Neuron (in vitro differentiated cells): ENCODE measurements around the gene NFE2L1.
A peak's percentile ranks its signal among the peaks of the same experiment; 100 is the strongest.
"Not testable (repeated sequence)": the region's sequence is repeated elsewhere in the genome, so short reads cannot be mapped to it uniquely, and the experiment has no call there.

Source experiments
- H2AFZ ChIP-seq: one replicate; pipeline ENCODE4 v1.6.1; 2013; ENCODE audit warnings: low read depth, mild to moderate bottlenecking, inconsistent platforms, low read length, moderate library complexity
- H3K27me3 ChIP-seq: one replicate; pipeline ENCODE4 v1.6.1; 2013; ENCODE audit warnings: low read length; ENCODE audit not compliant: insufficient read depth
- H3K36me3 ChIP-seq: one replicate; pipeline ENCODE4 v1.6.1; 2013; ENCODE audit warnings: low read length; ENCODE audit not compliant: insufficient read depth
- H3K4me1 ChIP-seq: one replicate; pipeline ENCODE4 v1.6.1; 2013; ENCODE audit warnings: low read length; ENCODE audit not compliant: insufficient read depth
- H3K4me3 ChIP-seq: 2 replicates; pipeline ENCODE4 v1.5.1; 2013; ENCODE audit warnings: mild to moderate bottlenecking, low read length, moderate library complexity
- H3K9me3 ChIP-seq: one replicate; pipeline ENCODE4 v1.6.1; 2013; ENCODE audit warnings: low read length

Gene NFE2L1

GRCh38 chr17:48012151-48012520 is 36.0 kb upstream of the NFE2L1 start:
- Histone ChIP-seq H3K36me3 (no peaks in the 10 kb centered on the region), H3K9me3 (no peaks in the 10 kb centered on the region), H3K4me3 (peak overlapping the region; percentile 48), H2AFZ (no peak overlapping the region), H3K4me1 (peaks cover 56% of the 10 kb centered on the region), H3K27me3 (no peaks in the 10 kb centered on the region)

- H3K36me3 ChIP-seq, result no peaks in the 10 kb centered on the region
- H3K9me3 ChIP-seq, result no peaks in the 10 kb centered on the region
- H2AFZ ChIP-seq, result no peak overlapping the region
- no peaks in the 10 kb centered on the region for H3K27me3 ChIP-seq
- H3K4me1 ChIP-seq, result peaks cover 52% of the 10 kb centered on the region
- H3K4me3 ChIP-seq, result peak overlapping the region; percentile 48
Observed at GRCh38 chr17:48012654-48013053, 35.5 kb upstream of the NFE2L1 start.

GRCh38 chr17:48013876-48014594 is 34.1 kb upstream of the NFE2L1 start:
- H3K4me3 ChIP-seq, result peak overlapping the region; percentile 48
- no peaks in the 10 kb centered on the region for H3K9me3 ChIP-seq
- no peak overlapping the region for H2AFZ ChIP-seq
- no peaks in the 10 kb centered on the region for H3K27me3 ChIP-seq
- H3K36me3 ChIP-seq, result no peaks in the 10 kb centered on the region
- peaks cover 54% of the 10 kb centered on the region for H3K4me1 ChIP-seq

- Histone ChIP-seq H3K36me3 (no peaks in the 10 kb centered on the region), H2AFZ (no peak overlapping the region), H3K4me1 (peaks cover 54% of the 10 kb centered on the region), H3K4me3 (peak overlapping the region; percentile 48), H3K27me3 (no peaks in the 10 kb centered on the region), H3K9me3 (no peaks in the 10 kb centered on the region)
Observed at GRCh38 chr17:48014595-48015111, 33.5 kb upstream of the NFE2L1 start.

GRCh38 chr17:48016112-48016511 is 32.0 kb upstream of the NFE2L1 start:
- Histone ChIP-seq H3K9me3 (no peaks in the 10 kb centered on the region), H3K27me3 (no peaks in the 10 kb centered on the region), H3K36me3 (no peaks in the 10 kb centered on the region), H3K4me1 (peaks cover 51% of the 10 kb centered on the region), H3K4me3 (no peak overlapping the region), H2AFZ (no peak overlapping the region)

- H3K9me3 ChIP-seq, H2AFZ ChIP-seq, H3K27me3 ChIP-seq, H3K4me3 ChIP-seq, H3K36me3 ChIP-seq: not testable (repeated sequence)
- peaks cover 40% of the 10 kb centered on the region for H3K4me1 ChIP-seq
Observed at GRCh38 chr17:48017817-48018158, 30.4 kb upstream of the NFE2L1 start.

GRCh38 chr17:48021934-48022333 is 26.2 kb upstream of the NFE2L1 start:
- Histone ChIP-seq H3K36me3 (no peaks in the 10 kb centered on the region), H3K4me1 (peaks cover 36% of the 10 kb centered on the region), H3K9me3 (no peaks in the 10 kb centered on the region), H3K4me3 (no peak overlapping the region), H3K27me3 (no peaks in the 10 kb centered on the region), H2AFZ (no peak overlapping the region)

GRCh38 chr17:48022901-48023300 is 25.3 kb upstream of the NFE2L1 start:
- Histone ChIP-seq H3K9me3 (no peaks in the 10 kb centered on the region), H3K36me3 (no peaks in the 10 kb centered on the region), H3K4me1 (peaks cover 37% of the 10 kb centered on the region), H3K4me3 (no peak overlapping the region), H3K27me3 (no peaks in the 10 kb centered on the region), H2AFZ (no peak overlapping the region)

- H2AFZ ChIP-seq, result peak overlapping the region; percentile 59
- peaks cover 34% of the 10 kb centered on the region for H3K4me1 ChIP-seq
- H3K36me3 ChIP-seq, result no peaks in the 10 kb centered on the region
- H3K27me3 ChIP-seq, result no peaks in the 10 kb centered on the region
- H3K4me3 ChIP-seq, result peak overlapping the region; percentile 46
- no peaks in the 10 kb centered on the region for H3K9me3 ChIP-seq
Observed at GRCh38 chr17:48023400-48024148, 24.6 kb upstream of the NFE2L1 start.

- H3K4me3 ChIP-seq, result peak overlapping the region; percentile 46
- no peaks in the 10 kb centered on the region for H3K36me3 ChIP-seq
- H3K4me1 ChIP-seq, result peaks cover 34% of the 10 kb centered on the region
- no peaks in the 10 kb centered on the region for H3K27me3 ChIP-seq
- H2AFZ ChIP-seq, result peak overlapping the region; percentile 59
- no peaks in the 10 kb centered on the region for H3K9me3 ChIP-seq
Observed at GRCh38 chr17:48024149-48025039, 23.8 kb upstream of the NFE2L1 start.

- H3K36me3 ChIP-seq, result no peaks in the 10 kb centered on the region
- H3K4me1 ChIP-seq, result peaks cover 34% of the 10 kb centered on the region
- H3K27me3 ChIP-seq, result no peaks in the 10 kb centered on the region
- no peaks in the 10 kb centered on the region for H3K9me3 ChIP-seq
- H2AFZ ChIP-seq, result peak overlapping the region; percentile 57
- peak overlapping the region; percentile 46 for H3K4me3 ChIP-seq
Observed at GRCh38 chr17:48025040-48025903, 22.9 kb upstream of the NFE2L1 start.

GRCh38 chr17:48025904-48026501 is 22.2 kb upstream of the NFE2L1 start:
- H3K4me3 ChIP-seq, result peak overlapping the region; percentile 46

More at GRCh38 chr17:48025904-48026501, 22.2 kb upstream of the NFE2L1 start:
- H3K36me3 ChIP-seq, result no peaks in the 10 kb centered on the region
- no peaks in the 10 kb centered on the region for H3K27me3 ChIP-seq
- no peaks in the 10 kb centered on the region for H3K9me3 ChIP-seq
- H2AFZ ChIP-seq, result peak overlapping the region; percentile 7
- peaks cover 34% of the 10 kb centered on the region for H3K4me1 ChIP-seq
